ENCODE measurements around the gene CAMTA1.

The CAMTA1 gene

GRCh38 chr1:7116001-7116400 lies 330.7 kb downstream of the CAMTA1 start:
- TF ChIP-seq CTCF (conservative IDR thresholded peaks at IDR 0.05; ENCODE audit: low read depth, low read length), result no peak
- no peak for DNase-seq (ENCODE audit: low read depth)
- no peak overlapping the region for H3K4me3 ChIP-seq (ENCODE audit: low read length)

- TF ChIP-seq CTCF (conservative IDR thresholded peaks at IDR 0.05; ENCODE audit: low read depth, low read length), result peak; percentile 63
- H3K4me3 ChIP-seq (ENCODE audit: low read length), result peak overlapping the region; percentile 26
- DNase-seq (ENCODE audit: low read depth), result peak; percentile 87
Measured at GRCh38 chr1:7117399-7118281, 332.4 kb downstream of the CAMTA1 start.

- H3K4me3 ChIP-seq (ENCODE audit: low read length), result no peak overlapping the region
- TF ChIP-seq CTCF (conservative IDR thresholded peaks at IDR 0.05; ENCODE audit: low read depth, low read length), result no peak
- DNase-seq (ENCODE audit: low read depth), result no peak
Measured at GRCh38 chr1:7119156-7119555, 333.9 kb downstream of the CAMTA1 start.

- DNase-seq (ENCODE audit: low read depth), result no peak
- peak; percentile 52 for TF ChIP-seq CTCF (conservative IDR thresholded peaks at IDR 0.05; ENCODE audit: low read depth, low read length)
- no peak overlapping the region for H3K4me3 ChIP-seq (ENCODE audit: low read length)
Measured at GRCh38 chr1:7120863-7121621, 335.8 kb downstream of the CAMTA1 start.

GRCh38 chr1:7121622-7121988 lies 336.4 kb downstream of the CAMTA1 start:
- DNase-seq (ENCODE audit: low read depth), result peak; percentile 62
- TF ChIP-seq CTCF (conservative IDR thresholded peaks at IDR 0.05; ENCODE audit: low read depth, low read length), result no peak
- H3K4me3 ChIP-seq (ENCODE audit: low read length), result no peak overlapping the region

GRCh38 chr1:7127322-7128075 lies 342.2 kb downstream of the CAMTA1 start:
- TF ChIP-seq CTCF (conservative IDR thresholded peaks at IDR 0.05; ENCODE audit: low read depth, low read length), result peak; percentile 46
- peak; percentile 98 for DNase-seq (ENCODE audit: low read depth)

More at GRCh38 chr1:7127322-7128075, 342.2 kb downstream of the CAMTA1 start:
- no peak overlapping the region for H3K4me3 ChIP-seq (ENCODE audit: low read length)

Measured in retinal pigment epithelial cell (primary cell).